GM10266 (cell line): ENCODE measurements around the gene IST1.

Source experiments
- DNase-seq: peaks from one replicate; pipeline ENCODE4 v3.0.0; 2012; ENCODE audit errors: extremely low spot score
- TF ChIP-seq, protein P1 (sequence below): IDR thresholded peaks from 2 replicates; pipeline ENCODE4 v1.5.1; 2012; ENCODE audit warnings: mild to moderate bottlenecking, low read depth; ENCODE audit not compliant: control insufficient read depth, insufficient read depth; ENCODE audit errors: missing control alignments

IST1 gene

DNA sequence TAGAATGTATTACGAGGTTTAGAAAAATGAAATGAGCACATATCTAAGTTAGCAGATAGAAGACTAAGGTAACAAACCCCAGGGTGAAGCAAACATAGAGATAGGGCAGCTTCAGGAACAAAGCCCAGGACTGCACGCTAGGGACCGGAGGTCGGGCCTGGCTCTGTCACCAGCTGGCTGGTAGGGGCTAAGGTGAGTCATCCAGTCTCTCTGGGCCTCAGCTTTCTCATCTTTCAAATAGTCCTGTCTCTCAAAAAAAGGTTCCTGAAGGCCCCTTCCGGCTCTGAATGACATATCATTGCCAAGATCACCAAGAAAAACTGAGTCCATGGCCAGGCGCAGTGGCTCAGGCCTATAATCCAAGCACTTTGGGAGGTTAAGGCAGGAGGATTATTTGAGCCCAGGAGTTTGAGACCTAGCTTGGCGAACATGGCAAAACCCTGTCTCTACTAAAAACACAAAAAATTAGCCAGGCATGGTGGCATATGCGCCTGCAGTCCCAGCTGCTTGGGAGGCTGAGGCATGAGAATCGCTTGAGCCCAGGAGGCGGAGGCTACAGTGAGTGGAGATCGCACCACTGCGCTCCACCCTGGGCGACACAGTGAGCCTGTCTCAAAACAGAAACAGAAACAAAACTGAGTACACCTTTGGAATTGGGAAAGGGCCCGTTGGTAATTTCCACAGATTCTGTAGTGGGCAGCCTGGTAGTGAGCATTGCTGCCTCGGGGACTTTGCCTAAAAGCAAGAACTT is 78.9 kb downstream of the IST1 start:
- DNase-seq, result no peak
- TF ChIP-seq, protein P1, sequence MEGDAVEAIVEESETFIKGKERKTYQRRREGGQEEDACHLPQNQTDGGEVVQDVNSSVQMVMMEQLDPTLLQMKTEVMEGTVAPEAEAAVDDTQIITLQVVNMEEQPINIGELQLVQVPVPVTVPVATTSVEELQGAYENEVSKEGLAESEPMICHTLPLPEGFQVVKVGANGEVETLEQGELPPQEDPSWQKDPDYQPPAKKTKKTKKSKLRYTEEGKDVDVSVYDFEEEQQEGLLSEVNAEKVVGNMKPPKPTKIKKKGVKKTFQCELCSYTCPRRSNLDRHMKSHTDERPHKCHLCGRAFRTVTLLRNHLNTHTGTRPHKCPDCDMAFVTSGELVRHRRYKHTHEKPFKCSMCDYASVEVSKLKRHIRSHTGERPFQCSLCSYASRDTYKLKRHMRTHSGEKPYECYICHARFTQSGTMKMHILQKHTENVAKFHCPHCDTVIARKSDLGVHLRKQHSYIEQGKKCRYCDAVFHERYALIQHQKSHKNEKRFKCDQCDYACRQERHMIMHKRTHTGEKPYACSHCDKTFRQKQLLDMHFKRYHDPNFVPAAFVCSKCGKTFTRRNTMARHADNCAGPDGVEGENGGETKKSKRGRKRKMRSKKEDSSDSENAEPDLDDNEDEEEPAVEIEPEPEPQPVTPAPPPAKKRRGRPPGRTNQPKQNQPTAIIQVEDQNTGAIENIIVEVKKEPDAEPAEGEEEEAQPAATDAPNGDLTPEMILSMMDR, result no peak
